ENCODE data around the gene HMCN1. TPM values are rescaled to one million over a fixed set of nuclear protein-coding genes. Genes with fewer than 3 reads are reported as not detected.

Gene HMCN1
- total and polyA plus RNA-seq, 4 donors, result 1.5 to 6.8 (median 3.5) TPM

- 62% methylated on average over 4 of the region's 4 CpGs for WGBS
- Histone ChIP-seq H3K9ac (ENCODE audit: low read depth in 1 of 2, low read length in 2 of 2) (no peak overlapping the region), H3K9me3 (ENCODE audit: control insufficient read depth in 4 of 4, low read length in 3 of 4) (peaks cover 0 to 4% (median 0%) of the 10 kb centered on the region in 4 donors), H3K27me3 (ENCODE audit: control insufficient read depth in 4 of 4, insufficient read depth in 4 of 4, low read length in 3 of 4) (peaks cover 0 to 4% (median 0%) of the 10 kb centered on the region in 4 donors), H3K36me3 (ENCODE audit: control insufficient read depth in 4 of 4, insufficient read depth in 3 of 4, low read depth in 1 of 4, low read length in 3 of 4) (no peaks in the 10 kb centered on the region), H3K27ac (ENCODE audit: low read depth in 1 of 2, low read length in 2 of 2) (no peak overlapping the region), H3K4me3 (ENCODE audit: low read depth in 1 of 3, low read length in 3 of 3) (no peak overlapping the region), H3K4me1 (ENCODE audit: control insufficient read depth in 4 of 4, insufficient read depth in 4 of 4, low read length in 3 of 4) (no peaks in the 10 kb centered on the region)
- DNase-seq (ENCODE audit: low spot score), result no peak
- TF ChIP-seq RAD21 (IDR thresholded peaks at IDR 0.05), result no peak
- no peak for TF ChIP-seq ATF3 (IDR thresholded peaks at IDR 0.05)
- no peak for TF ChIP-seq CTCF (IDR thresholded peaks at IDR 0.05; ENCODE audit: low read depth, low read length, missing input control)
- TF ChIP-seq HNF4G (IDR thresholded peaks at IDR 0.05), result no peak
- TF ChIP-seq TAF1 (conservative IDR thresholded peaks at IDR 0.05), result no peak
- no peak for TF ChIP-seq YY1 (IDR thresholded peaks at IDR 0.05)
- no peak for TF ChIP-seq GABPA (IDR thresholded peaks at IDR 0.05 in 1 of 2, conservative IDR thresholded peaks at IDR 0.05 in 1 of 2)
- TF ChIP-seq NR2F2 (IDR thresholded peaks at IDR 0.05), result no peak
- no peak for TF ChIP-seq SP1 (IDR thresholded peaks at IDR 0.05)
- TF ChIP-seq HNF4A (conservative IDR thresholded peaks at IDR 0.05), result no peak
- TF ChIP-seq FOXA2 (IDR thresholded peaks at IDR 0.05), result no peak
- TF ChIP-seq JUND (IDR thresholded peaks at IDR 0.05), result no peak
- no peak for TF ChIP-seq MAX (IDR thresholded peaks at IDR 0.05)
- TF ChIP-seq FOXA1 (IDR thresholded peaks at IDR 0.05), result no peak
- TF ChIP-seq RXRA (IDR thresholded peaks at IDR 0.05), result no peak
- TF ChIP-seq REST (IDR thresholded peaks at IDR 0.05), result no peak
- TF ChIP-seq EGR1 (IDR thresholded peaks at IDR 0.05; ENCODE audit: low read depth in 2 of 2), result no peak
- TF ChIP-seq ZBTB33 (IDR thresholded peaks at IDR 0.05), result no peak
These were observed 34.3 kb upstream of the HMCN1 start for GRCh38 chr1:185699874-185700273.

All from liver (tissue), 9 donors.